G401 (cell line): ENCODE results near the gene BET1. TPM values are rescaled to one million over a fixed set of nuclear protein-coding genes. Genes with fewer than 3 reads are reported as not detected.
"Not testable (repeated sequence)": the region's sequence is repeated elsewhere in the genome, so short reads cannot be mapped to it uniquely, and the experiment has no call there.

ENCODE experiments used
- DNase-seq: peaks from one replicate; pipeline ENCODE4 v3.0.0-alpha.2; 2015; ENCODE audit warnings: low spot score
- in situ Hi-C: cut with HindIII; loops from 2 replicates; pipeline ENCODE4 v1.10.0; 2016; ENCODE audit warnings: low sequenced_read_pairs, mixed read lengths
- total RNA-seq: library from RNA; depleted of rRNA; stranded (reverse); fragments of >200 nt; shearing (Covaris generic); gene quantifications from 2 replicates; pipeline ENCODE4 v1.2.3, GENCODE V29; 2014; rRNA removed

BET1 gene, protein sequence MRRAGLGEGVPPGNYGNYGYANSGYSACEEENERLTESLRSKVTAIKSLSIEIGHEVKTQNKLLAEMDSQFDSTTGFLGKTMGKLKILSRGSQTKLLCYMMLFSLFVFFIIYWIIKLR
- total RNA-seq, result 20.9 and 30.8 TPM in 2 replicates

- in situ Hi-C loops, result no loop called here
Observed at GRCh38 chr7:94004024-94004951, at the start of gene BET1. TSS of gene BET1 (minus strand) at chr7:94004355. CDS start at chr7:94004216, 139 bp downstream.

DNA sequence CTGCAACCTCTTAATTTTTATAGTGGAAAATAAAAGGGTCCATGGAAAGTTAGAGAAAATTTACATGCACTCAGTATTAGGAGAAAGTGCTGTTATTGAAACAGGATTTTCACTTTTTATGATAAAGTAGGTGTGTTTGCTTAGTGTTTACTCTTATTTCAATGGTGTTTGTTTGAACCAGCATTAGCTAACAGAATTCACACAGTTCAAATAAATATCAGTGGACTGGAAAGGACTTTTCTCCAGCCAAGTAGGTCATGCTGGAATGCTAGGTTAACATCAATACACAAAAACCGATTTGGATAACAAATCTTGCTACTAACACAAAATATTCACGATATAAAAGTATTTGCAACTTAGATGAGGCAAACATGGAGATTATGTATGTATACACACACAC lies 49.4 kb upstream of the BET1 start:
- in situ Hi-C loops, result no loop called here

More at GRCh38 chr7:94004024-94004951, at the start of gene BET1:
- DNase-seq, result peak; percentile 96

DNA sequence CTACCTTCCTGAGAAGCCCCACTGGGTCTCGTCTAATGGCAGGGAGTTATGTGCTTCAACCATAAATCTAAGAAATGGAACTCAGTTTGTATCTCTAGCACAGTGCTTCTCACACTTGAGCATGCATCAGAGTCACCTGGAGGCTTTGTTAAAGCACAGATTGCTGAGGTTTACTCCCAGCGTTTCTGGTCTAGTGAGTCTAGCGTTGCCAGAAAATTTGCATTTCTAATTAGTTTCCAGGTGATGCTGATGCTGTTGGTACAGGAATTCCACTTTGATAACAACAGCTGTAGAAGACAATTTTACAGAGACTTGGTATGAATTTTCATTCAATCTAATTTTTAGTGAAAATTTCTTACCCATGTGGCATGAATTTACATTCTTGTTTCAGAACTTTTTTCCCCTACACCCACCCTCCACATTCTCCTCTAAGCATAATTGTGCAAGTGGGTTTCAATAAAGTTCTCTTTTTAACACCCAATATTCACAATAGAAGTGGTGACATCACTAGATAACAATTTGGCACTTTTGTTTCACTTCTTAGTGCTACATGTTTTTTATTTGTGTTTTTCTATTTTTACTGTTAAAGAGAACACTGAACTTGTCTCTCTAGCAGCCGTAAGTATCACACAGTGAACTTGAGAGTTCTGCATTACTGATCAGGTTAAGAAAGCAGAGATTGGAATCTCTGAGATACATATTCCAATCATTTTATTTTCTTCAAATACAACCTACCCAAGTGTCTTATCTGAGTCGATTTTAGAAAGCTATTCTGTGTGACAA lies 48.4 kb upstream of the BET1 start:
- in situ Hi-C loops, result no loop called here
- DNase-seq, result no peak

More for the DNA sequence above, 49.4 kb upstream of the BET1 start:
- DNase-seq, result no peak

DNA sequence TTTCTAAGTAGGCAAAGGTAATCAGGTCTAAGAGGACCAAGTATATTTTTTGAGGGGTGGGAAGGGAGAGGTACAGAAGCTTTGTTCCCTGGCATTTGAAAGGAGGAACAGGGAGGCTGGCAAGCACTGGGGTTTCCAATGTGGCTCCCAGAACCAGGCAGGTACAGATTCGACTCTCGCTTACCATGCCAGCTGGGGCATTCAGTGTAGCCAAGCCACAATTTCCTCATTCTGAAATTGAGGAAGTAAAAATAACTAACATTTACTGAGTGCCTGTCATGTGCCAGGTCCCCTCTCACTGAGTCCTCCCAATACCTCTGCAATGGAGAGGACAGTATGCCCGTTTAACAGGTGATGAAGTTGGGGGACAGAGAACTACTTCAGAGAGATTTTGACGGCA lies 45.9 kb upstream of the BET1 start:
- in situ Hi-C loops, result no loop called here
- DNase-seq, result no peak

DNA sequence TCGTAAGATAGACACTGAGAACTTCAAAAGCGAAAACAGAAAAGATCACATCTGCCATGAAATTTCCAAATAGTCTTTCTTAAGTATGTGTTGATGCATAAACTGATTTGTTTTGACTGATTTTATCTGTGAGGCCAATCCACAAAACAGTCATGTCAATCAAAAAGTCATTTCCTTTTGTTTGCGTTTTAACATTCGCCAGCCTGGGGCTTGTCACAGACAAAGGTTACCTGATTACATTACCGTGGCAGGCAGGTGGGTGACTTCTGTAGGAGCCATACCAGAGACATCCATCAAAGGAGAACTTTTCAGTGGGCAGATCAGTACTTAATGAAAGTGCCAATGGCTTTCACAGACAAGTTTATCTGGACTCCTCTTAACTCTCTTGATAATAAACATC lies 45.5 kb upstream of the BET1 start:
- DNase-seq, result no peak
- in situ Hi-C loops, result no loop called here

- in situ Hi-C loops, result no loop called here
- no peak for DNase-seq
Observed at GRCh38 chr7:94048755-94049154, 44.6 kb upstream of the BET1 start.

- no peak for DNase-seq
- in situ Hi-C loops, result no loop called here
Observed at GRCh38 chr7:94047956-94048355, 43.8 kb upstream of the BET1 start.

- in situ Hi-C loops, result no loop called here
- no peak for DNase-seq
Observed at GRCh38 chr7:94045581-94045980, 41.4 kb upstream of the BET1 start.

- in situ Hi-C loops, result no loop called here
- DNase-seq, result no peak
Observed at GRCh38 chr7:94044806-94045205, 40.7 kb upstream of the BET1 start.

GRCh38 chr7:94043299-94043698 lies 39.1 kb upstream of the BET1 start:
- in situ Hi-C loops, result no loop called here
- no peak for DNase-seq

DNA sequence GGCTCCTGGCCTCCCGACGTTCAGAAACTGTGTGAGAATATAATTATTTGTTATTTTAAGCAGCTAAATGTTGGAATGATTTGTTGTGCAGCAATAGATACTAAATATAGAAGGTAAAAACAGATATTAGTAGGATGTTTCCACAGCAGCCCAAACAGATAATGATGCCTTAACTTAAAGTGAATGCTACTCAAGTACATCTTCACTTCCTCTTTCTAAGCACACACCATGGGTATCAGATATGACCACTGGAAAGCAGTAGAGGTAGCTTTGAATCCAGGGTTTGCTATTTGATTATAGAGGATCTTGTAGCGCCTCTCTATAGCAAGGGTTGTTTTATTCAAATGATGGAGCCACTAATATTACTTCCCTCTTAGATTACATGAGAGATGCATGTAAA lies 38.2 kb upstream of the BET1 start:
- in situ Hi-C loops, result no loop called here
- no peak for DNase-seq

GRCh38 chr7:94041529-94041928 lies 37.4 kb upstream of the BET1 start:
- DNase-seq, result no peak
- in situ Hi-C loops, result no loop called here

GRCh38 chr7:94040254-94040653 lies 36.1 kb upstream of the BET1 start:
- in situ Hi-C loops, result no loop called here
- no peak for DNase-seq

- no peak for DNase-seq
- in situ Hi-C loops, result no loop called here
Observed at GRCh38 chr7:94039368-94040035, 35.3 kb upstream of the BET1 start.

- no peak for DNase-seq
- in situ Hi-C loops, result no loop called here
Observed at GRCh38 chr7:94031865-94032264, 27.7 kb upstream of the BET1 start.

DNA sequence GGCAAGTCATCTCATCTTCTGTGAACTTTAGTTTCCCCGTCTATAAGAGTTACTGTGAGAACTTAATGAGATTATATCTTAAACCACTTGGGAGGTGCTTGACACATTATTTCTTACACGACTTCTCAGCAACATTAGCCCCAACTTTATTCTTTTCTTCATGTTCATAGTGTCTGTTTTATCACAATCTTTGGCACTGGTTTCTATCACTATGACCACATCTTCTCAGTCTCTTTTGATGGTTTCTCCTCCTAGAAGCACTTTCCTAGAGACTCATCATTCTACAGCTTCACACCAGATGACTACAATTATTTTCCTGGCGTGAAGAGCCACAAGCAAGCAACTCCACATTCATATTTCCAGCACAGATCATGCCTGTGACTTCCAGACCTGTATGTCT lies 26.5 kb upstream of the BET1 start:
- no peak for DNase-seq
- in situ Hi-C loops, result no loop called here

GRCh38 chr7:94029976-94030375 lies 25.8 kb upstream of the BET1 start:
- no peak for DNase-seq
- in situ Hi-C loops, result no loop called here

GRCh38 chr7:94028768-94029167 lies 24.6 kb upstream of the BET1 start:
- DNase-seq, result no peak
- in situ Hi-C loops, result no loop called here

- DNase-seq, in situ Hi-C loops: not testable (repeated sequence)
Observed at GRCh38 chr7:94026619-94027018, 22.5 kb upstream of the BET1 start.
